ENCODE measurements around the gene SLC25A19. TPM values are rescaled to one million over a fixed set of nuclear protein-coding genes. Genes with fewer than 3 reads are reported as not detected.

Gene SLC25A19
- total RNA-seq, 1 experiment from 2014 or later: 19.4 TPM

GRCh38 chr17:75271233-75271954 lies 17.8 kb downstream of the SLC25A19 start:
- H3K79me2 ChIP-seq (ENCODE audit: low read depth): 0 out of 2 replicates have a peak, but pooled peaks cover 5% of the 10 kb centered on the region
- H2AFZ ChIP-seq: peak overlapping the region; percentile 95
- H3K36me3 ChIP-seq (ENCODE audit: low read depth): 0 out of 2 replicates have a peak, but pooled peaks cover under 1% of the 10 kb centered on the region
- no peaks in the 10 kb centered on the region for H3K9me2 ChIP-seq (ENCODE audit: insufficient read depth)
- ChIA-PET POLR2A (ENCODE audit: unreplicated experiment) (interaction anchor here (0.6 to 1.5 kb wide), 5 partner anchors 18 to 254 kb away, joined by 3 to 9 read pairs (median 4); partner anchors contain the start of genes LLGL2 and SLC25A19), CTCF (interaction anchor here (0.5 to 2.0 kb wide), 7 partner anchors 9 to 185 kb away, joined by 3 to 15 read pairs (median 4); partner anchors contain the start of genes GGA3, MRPS7, SLC25A19 and TMEM94)
- H3K9me3 ChIP-seq (ENCODE audit: insufficient read depth, low read depth): no peaks in the 10 kb centered on the region
- H3K4me2 ChIP-seq: peak overlapping the region; percentile 96
- H3F3A ChIP-seq (ENCODE audit: insufficient read depth, low read depth): peaks cover 48% of the 10 kb centered on the region; the same call in 1 of the 2 replicates
- no peaks in the 10 kb centered on the region for H3K27me3 ChIP-seq (ENCODE audit: insufficient read depth, low read depth)
- BruUV-seq (replicated peaks): TSS peak; percentile 10
- TF ChIP-seq CTCF (conservative IDR thresholded peaks at IDR 0.05): peak; percentile 63
- TF ChIP-seq EZH2 (IDR thresholded peaks at IDR 0.05; ENCODE audit: low read depth): no peak
- DNase-seq: peak in 1 of 2 experiments; percentile 83
- intact Hi-C loops (cut with micrococcal nuclease; ENCODE audit: unreplicated experiment): loop anchor here (1.0 kb wide), 1 partner anchor 133 kb away; no protein-coding TSS in a partner anchor
- H3K4me3 ChIP-seq: peak overlapping the region; percentile 95
- no peak overlapping the region for H3K27ac ChIP-seq
- H4K20me1 ChIP-seq (ENCODE audit: insufficient read depth): no peaks in the 10 kb centered on the region
- H3K4me1 ChIP-seq (replicated peaks; ENCODE audit: insufficient read depth): peaks cover 7% of the 10 kb centered on the region; the same call in 1 of the 2 replicates

GRCh38 chr17:75270966-75271232 lies 18.3 kb downstream of the SLC25A19 start, which contains the start of gene MIF4GD:
Gene MIF4GD, minus strand, starts transcription at chr17:75271231. Its CDS starts 1,036 bp downstream, at chr17:75270195.
- H3K27ac ChIP-seq: peak within 1 kb of the TSS; percentile 54
- H3K36me3 ChIP-seq (ENCODE audit: low read depth): 0 out of 2 replicates have a peak, but pooled peaks cover 5% of the 10 kb centered on the region
- no peaks in the 10 kb centered on the region for H3K9me3 ChIP-seq (ENCODE audit: insufficient read depth, low read depth)
- H3K4me2 ChIP-seq: peak within 1 kb of the TSS; percentile 99
- CTCF ChIA-PET: interaction anchor here (0.5 to 2.0 kb wide), 7 partner anchors 9 to 185 kb away, joined by 3 to 15 read pairs (median 4); partner anchors contain the start of genes GGA3, MRPS7, SLC25A19 and TMEM94
- H3K9me2 ChIP-seq (ENCODE audit: insufficient read depth): no peaks in the 10 kb centered on the region
- H3K4me1 ChIP-seq (replicated peaks; ENCODE audit: insufficient read depth): peaks cover 7% of the 10 kb centered on the region; the same call in 1 of the 2 replicates
- POLR2A ChIA-PET (ENCODE audit: unreplicated experiment): interaction anchor here (0.6 to 1.5 kb wide), 5 partner anchors 18 to 255 kb away, joined by 3 to 9 read pairs (median 4); partner anchors contain the start of genes LLGL2 and SLC25A19
- peak within 1 kb of the TSS; percentile 95 for H3K4me3 ChIP-seq
- BruUV-seq (replicated peaks): no TSS peak
- DNase-seq: no peak
- H3F3A ChIP-seq (ENCODE audit: insufficient read depth, low read depth): peaks cover 52% of the 10 kb centered on the region; the same call in 1 of the 2 replicates
- TF ChIP-seq EZH2 (IDR thresholded peaks at IDR 0.05; ENCODE audit: low read depth) (no peak), CTCF (conservative IDR thresholded peaks at IDR 0.05) (no peak)
- H3K79me2 ChIP-seq (ENCODE audit: low read depth): 0 out of 2 replicates have a peak, but pooled peaks cover 5% of the 10 kb centered on the region
- no peaks in the 10 kb centered on the region for H3K27me3 ChIP-seq (ENCODE audit: insufficient read depth, low read depth)
- H2AFZ ChIP-seq: peak within 1 kb of the TSS; percentile 99
- intact Hi-C loops (cut with micrococcal nuclease; ENCODE audit: unreplicated experiment): loop anchor here (1.0 kb wide), 2 partner anchors 18 to 133 kb away; partner anchors contain the start of gene SLC25A19
- no peaks in the 10 kb centered on the region for H4K20me1 ChIP-seq (ENCODE audit: insufficient read depth)

Data from PC-9 (cell line).